Measurements from ENCODE around the gene HELZ2. TPM values are rescaled to one million over a fixed set of nuclear protein-coding genes. Genes with fewer than 3 reads are reported as not detected.

HELZ2 gene
- total and polyA plus RNA-seq, 9 donors, result 1.8 to 19.6 (median 13.0) TPM

GRCh38 chr20:63546256-63546955, 27.6 kb downstream of the HELZ2 start:
- DNase-seq, result no peak
- Histone ChIP-seq H3K9me3 (no peaks in the 10 kb centered on the region), H3K4me3 (no peak overlapping the region), H3K4me1 (ENCODE audit: insufficient read depth) (no peaks in the 10 kb centered on the region), H3K27ac (no peak overlapping the region), H3K36me3 (no peaks in the 10 kb centered on the region), H3K27me3 (no peaks in the 10 kb centered on the region)
- intact Hi-C loops (cut with DNase I), result no loop called here
- 59 to 69% (median 64%) methylated on average over 18 to 20 of the region's 20 CpGs for WGBS, 3 donors
- TF ChIP-seq POLR2A (IDR thresholded peaks at IDR 0.05), result no peak
- TF ChIP-seq EP300 (IDR thresholded peaks at IDR 0.05), result no peak
- TF ChIP-seq CTCF (IDR thresholded peaks at IDR 0.05), result no peak

- no peaks in the 10 kb centered on the region for H3K27me3 ChIP-seq
- no peak for TF ChIP-seq POLR2A (IDR thresholded peaks at IDR 0.05)
- no peak for DNase-seq
- H3K4me1 ChIP-seq (ENCODE audit: insufficient read depth), result no peaks in the 10 kb centered on the region
- intact Hi-C loops (cut with DNase I), result no loop called here
- H3K27ac ChIP-seq, result no peak overlapping the region
- no peak overlapping the region for H3K4me3 ChIP-seq
- no peaks in the 10 kb centered on the region for H3K36me3 ChIP-seq
- no peaks in the 10 kb centered on the region for H3K9me3 ChIP-seq
- WGBS, 3 donors, result 55 to 61% (median 59%) methylated on average over 6 of the region's 6 CpGs
Measured at GRCh38 chr20:63545814-63546213, 28.2 kb downstream of the HELZ2 start.

GRCh38 chr20:63544958-63545516, 29.0 kb downstream of the HELZ2 start:
- TF ChIP-seq POLR2A (IDR thresholded peaks at IDR 0.05), result no peak
- TF ChIP-seq CTCF (IDR thresholded peaks at IDR 0.05), result no peak
- no peak for TF ChIP-seq EP300 (IDR thresholded peaks at IDR 0.05)
- intact Hi-C loops (cut with DNase I), result no loop called here
- H3K27me3 ChIP-seq, result no peaks in the 10 kb centered on the region
- 68 to 76% (median 68%) methylated on average over 19 of the region's 19 CpGs for WGBS, 3 donors
- no peaks in the 10 kb centered on the region for H3K4me1 ChIP-seq (ENCODE audit: insufficient read depth)
- no peak overlapping the region for H3K27ac ChIP-seq
- no peak overlapping the region for H3K4me3 ChIP-seq
- no peak for DNase-seq
- H3K9me3 ChIP-seq, result no peaks in the 10 kb centered on the region
- no peaks in the 10 kb centered on the region for H3K36me3 ChIP-seq

- Histone ChIP-seq H3K9me3 (no peaks in the 10 kb centered on the region), H3K4me1 (ENCODE audit: insufficient read depth) (no peaks in the 10 kb centered on the region), H3K27me3 (no peaks in the 10 kb centered on the region), H3K4me3 (no peak overlapping the region), H3K36me3 (no peaks in the 10 kb centered on the region), H3K27ac (no peak overlapping the region)
- 48 to 58% (median 56%) methylated on average over 26 to 27 of the region's 27 CpGs for WGBS, 3 donors
- intact Hi-C loops (cut with DNase I), result no loop called here
- no peak for TF ChIP-seq EP300 (IDR thresholded peaks at IDR 0.05)
- no peak for TF ChIP-seq POLR2A (IDR thresholded peaks at IDR 0.05)
- TF ChIP-seq CTCF (IDR thresholded peaks at IDR 0.05), result no peak
- DNase-seq, result no peak
Measured at GRCh38 chr20:63544241-63544957, 29.6 kb downstream of the HELZ2 start.

- Histone ChIP-seq H3K4me1 (ENCODE audit: insufficient read depth) (no peaks in the 10 kb centered on the region), H3K36me3 (no peaks in the 10 kb centered on the region), H3K9me3 (no peaks in the 10 kb centered on the region), H3K4me3 (no peak overlapping the region), H3K27ac (no peak overlapping the region), H3K27me3 (no peaks in the 10 kb centered on the region)
- 85 to 91% (median 88%) methylated on average over 6 of the region's 6 CpGs for WGBS, 3 donors
- intact Hi-C loops (cut with DNase I), result no loop called here
- no peak for DNase-seq
- no peak for TF ChIP-seq EP300 (IDR thresholded peaks at IDR 0.05)
- no peak for TF ChIP-seq CTCF (IDR thresholded peaks at IDR 0.05)
- no peak for TF ChIP-seq POLR2A (IDR thresholded peaks at IDR 0.05)
Measured at GRCh38 chr20:63543733-63544132, 30.3 kb downstream of the HELZ2 start.
